ENCODE data around the gene SPRYD4. TPM values are rescaled to one million over a fixed set of nuclear protein-coding genes. Genes with fewer than 3 reads are reported as not detected.

Gene SPRYD4
- total RNA-seq, 1 experiment from 2014 or later = 3.3 TPM

DNA sequence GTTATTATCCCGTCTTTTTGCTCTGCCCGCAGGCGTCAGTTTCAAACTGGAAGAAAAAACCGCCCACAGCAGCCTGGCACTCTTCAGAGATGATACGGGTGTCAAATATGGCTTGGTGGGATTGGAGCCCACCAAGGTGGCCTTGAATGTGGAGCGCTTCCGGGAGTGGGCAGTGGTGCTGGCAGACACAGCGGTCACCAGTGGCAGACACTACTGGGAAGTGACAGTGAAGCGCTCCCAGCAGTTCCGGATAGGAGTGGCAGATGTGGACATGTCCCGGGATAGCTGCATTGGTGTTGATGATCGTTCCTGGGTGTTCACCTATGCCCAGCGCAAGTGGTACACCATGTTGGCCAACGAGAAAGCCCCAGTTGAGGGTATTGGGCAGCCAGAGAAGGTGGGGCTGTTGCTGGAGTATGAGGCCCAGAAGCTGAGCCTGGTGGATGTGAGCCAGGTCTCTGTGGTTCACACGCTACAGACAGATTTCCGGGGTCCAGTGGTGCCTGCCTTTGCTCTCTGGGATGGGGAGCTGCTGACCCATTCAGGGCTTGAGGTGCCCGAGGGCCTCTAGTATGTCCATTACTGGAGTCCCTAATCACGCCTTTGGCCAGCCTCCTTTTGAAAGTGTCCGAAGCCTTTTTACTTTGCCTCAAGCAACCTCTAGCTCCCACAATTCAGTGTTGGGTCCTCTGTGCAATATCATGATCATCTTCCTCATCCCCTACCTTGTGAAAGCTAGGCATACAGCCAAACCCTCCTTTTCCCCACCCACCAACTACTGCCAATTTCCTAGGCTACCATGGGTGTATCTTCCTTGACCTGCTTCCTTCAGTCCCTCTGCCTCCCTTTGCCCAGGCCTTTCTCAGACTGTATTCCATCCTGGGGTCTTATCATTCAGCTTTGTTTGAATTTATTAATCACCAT lies 891 bp downstream of the SPRYD4 start:
- H3K4me3 ChIP-seq = peak overlapping the region; percentile 99
- H3K4me1 ChIP-seq (replicated peaks; ENCODE audit: insufficient read depth) = peaks cover 7% of the 10 kb centered on the region; the same call in 1 of the 2 replicates
- no peak for TF ChIP-seq EZH2 (IDR thresholded peaks at IDR 0.05; ENCODE audit: low read depth)
- TF ChIP-seq, protein P1, sequence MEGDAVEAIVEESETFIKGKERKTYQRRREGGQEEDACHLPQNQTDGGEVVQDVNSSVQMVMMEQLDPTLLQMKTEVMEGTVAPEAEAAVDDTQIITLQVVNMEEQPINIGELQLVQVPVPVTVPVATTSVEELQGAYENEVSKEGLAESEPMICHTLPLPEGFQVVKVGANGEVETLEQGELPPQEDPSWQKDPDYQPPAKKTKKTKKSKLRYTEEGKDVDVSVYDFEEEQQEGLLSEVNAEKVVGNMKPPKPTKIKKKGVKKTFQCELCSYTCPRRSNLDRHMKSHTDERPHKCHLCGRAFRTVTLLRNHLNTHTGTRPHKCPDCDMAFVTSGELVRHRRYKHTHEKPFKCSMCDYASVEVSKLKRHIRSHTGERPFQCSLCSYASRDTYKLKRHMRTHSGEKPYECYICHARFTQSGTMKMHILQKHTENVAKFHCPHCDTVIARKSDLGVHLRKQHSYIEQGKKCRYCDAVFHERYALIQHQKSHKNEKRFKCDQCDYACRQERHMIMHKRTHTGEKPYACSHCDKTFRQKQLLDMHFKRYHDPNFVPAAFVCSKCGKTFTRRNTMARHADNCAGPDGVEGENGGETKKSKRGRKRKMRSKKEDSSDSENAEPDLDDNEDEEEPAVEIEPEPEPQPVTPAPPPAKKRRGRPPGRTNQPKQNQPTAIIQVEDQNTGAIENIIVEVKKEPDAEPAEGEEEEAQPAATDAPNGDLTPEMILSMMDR (conservative IDR thresholded peaks at IDR 0.05) = no peak
- BruUV-seq (replicated peaks) = TSS peak; percentile 51
- no peaks in the 10 kb centered on the region for H3K27me3 ChIP-seq (ENCODE audit: insufficient read depth, low read depth)
- H3K9me3 ChIP-seq (ENCODE audit: insufficient read depth, low read depth) = no peaks in the 10 kb centered on the region
- no peak for DNase-seq
- ChIA-PET CTCF (interaction anchor here (0.7 kb wide), 1 partner anchor 22 kb away, joined by 4 read pairs; no protein-coding TSS in a partner anchor), POLR2A (ENCODE audit: unreplicated experiment) (interaction anchor here (0.7 kb wide), 1 partner anchor 342 kb away, joined by 3 read pairs; no protein-coding TSS in a partner anchor)
- H3K9me2 ChIP-seq (ENCODE audit: insufficient read depth) = no peaks in the 10 kb centered on the region
- peak overlapping the region; percentile 100 for H2AFZ ChIP-seq
- H3K36me3 ChIP-seq (ENCODE audit: low read depth) = no peaks in the 10 kb centered on the region
- intact Hi-C loops (cut with micrococcal nuclease; ENCODE audit: unreplicated experiment) = no loop called here
- H3K27ac ChIP-seq = peak overlapping the region; percentile 74
- H3F3A ChIP-seq (ENCODE audit: insufficient read depth, low read depth) = peaks cover 20% of the 10 kb centered on the region
- H3K79me2 ChIP-seq (ENCODE audit: low read depth) = peaks cover 25% of the 10 kb centered on the region
- no peaks in the 10 kb centered on the region for H4K20me1 ChIP-seq (ENCODE audit: insufficient read depth)
- peak overlapping the region; percentile 91 for H3K4me2 ChIP-seq

DNA sequence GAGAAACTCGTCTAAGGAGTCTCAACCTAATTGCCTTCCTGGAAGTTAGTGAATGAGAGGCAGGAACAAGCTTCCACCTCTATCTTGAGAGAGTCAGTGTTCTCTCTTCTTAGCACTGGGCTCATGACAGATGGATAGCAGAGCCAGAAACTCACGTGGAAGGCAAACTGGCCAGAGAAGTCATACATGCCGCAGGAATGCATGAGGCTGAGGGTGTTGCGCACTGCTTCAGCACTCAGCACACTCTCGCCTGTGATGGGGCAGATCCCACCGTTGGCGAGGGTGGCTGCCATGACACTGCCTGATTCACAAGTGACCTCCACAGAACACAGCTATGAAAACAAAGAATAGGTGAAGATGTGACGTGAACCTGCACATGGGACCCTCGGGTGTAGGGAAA lies 6.0 kb downstream of the SPRYD4 start:
- CTCF ChIA-PET = no interaction called here
- Histone ChIP-seq H3K27ac (no peak overlapping the region), H3F3A (ENCODE audit: insufficient read depth, low read depth) (peaks cover 10% of the 10 kb centered on the region; the same call in 1 of the 2 replicates), H4K20me1 (ENCODE audit: insufficient read depth) (no peaks in the 10 kb centered on the region), H3K9me3 (ENCODE audit: insufficient read depth, low read depth) (no peaks in the 10 kb centered on the region), H3K4me2 (no peak overlapping the region), H3K4me3 (no peak overlapping the region), H3K4me1 (replicated peaks; ENCODE audit: insufficient read depth) (peaks cover 4% of the 10 kb centered on the region; the same call in 1 of the 2 replicates), H3K27me3 (ENCODE audit: insufficient read depth, low read depth) (no peaks in the 10 kb centered on the region), H3K9me2 (ENCODE audit: insufficient read depth) (no peaks in the 10 kb centered on the region), H2AFZ (no peak overlapping the region), H3K36me3 (ENCODE audit: low read depth) (no peaks in the 10 kb centered on the region), H3K79me2 (ENCODE audit: low read depth) (peaks cover 16% of the 10 kb centered on the region)
- TF ChIP-seq, protein P1 (conservative IDR thresholded peaks at IDR 0.05) = no peak
- TF ChIP-seq EZH2 (IDR thresholded peaks at IDR 0.05; ENCODE audit: low read depth) = no peak
- no peak for DNase-seq
- no TSS peak for BruUV-seq (replicated peaks)
- POLR2A ChIA-PET (ENCODE audit: unreplicated experiment) = no interaction called here
- intact Hi-C loops (cut with micrococcal nuclease; ENCODE audit: unreplicated experiment) = no loop called here

DNA sequence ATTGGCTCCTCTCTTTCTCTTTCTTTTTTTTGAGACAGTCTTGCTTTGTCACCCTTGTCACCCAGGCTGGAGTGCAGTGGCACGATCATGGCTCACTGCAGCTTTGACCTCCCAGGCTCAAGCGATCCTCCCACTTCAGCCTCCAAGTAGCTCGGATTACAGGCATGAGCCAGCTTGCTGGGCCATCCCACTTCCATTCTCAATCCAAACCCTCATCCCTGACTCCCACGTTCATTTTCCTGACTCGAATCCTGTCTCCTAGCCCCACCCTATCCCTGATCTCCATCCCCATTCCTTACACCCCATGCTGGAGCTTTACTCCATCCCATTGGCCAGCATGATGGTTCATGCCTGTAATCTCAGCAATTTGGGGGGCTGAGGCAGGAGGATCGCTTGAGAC lies 7.8 kb downstream of the SPRYD4 start:
- CTCF ChIA-PET = no interaction called here

More for the DNA sequence above, 7.8 kb downstream of the SPRYD4 start:
- no peaks in the 10 kb centered on the region for H4K20me1 ChIP-seq (ENCODE audit: insufficient read depth)
- no peaks in the 10 kb centered on the region for H3K9me2 ChIP-seq (ENCODE audit: insufficient read depth)
- POLR2A ChIA-PET (ENCODE audit: unreplicated experiment) = interaction anchor here (0.6 kb wide), 1 partner anchor 191 kb away, joined by 3 read pairs; no protein-coding TSS in a partner anchor
- H3K4me2 ChIP-seq = no peak overlapping the region
- no peaks in the 10 kb centered on the region for H3K4me1 ChIP-seq (replicated peaks; ENCODE audit: insufficient read depth)
- no peak overlapping the region for H2AFZ ChIP-seq
- TF ChIP-seq EZH2 (IDR thresholded peaks at IDR 0.05; ENCODE audit: low read depth) = no peak
- TF ChIP-seq, protein P1 (conservative IDR thresholded peaks at IDR 0.05) = no peak
- BruUV-seq (replicated peaks) = no TSS peak
- no peak overlapping the region for H3K4me3 ChIP-seq
- intact Hi-C loops (cut with micrococcal nuclease; ENCODE audit: unreplicated experiment) = no loop called here
- H3K9me3 ChIP-seq (ENCODE audit: insufficient read depth, low read depth) = no peaks in the 10 kb centered on the region
- no peak for DNase-seq
- H3F3A ChIP-seq (ENCODE audit: insufficient read depth, low read depth) = no peaks in the 10 kb centered on the region
- no peaks in the 10 kb centered on the region for H3K36me3 ChIP-seq (ENCODE audit: low read depth)
- H3K79me2 ChIP-seq (ENCODE audit: low read depth) = no peaks in the 10 kb centered on the region
- H3K27me3 ChIP-seq (ENCODE audit: insufficient read depth, low read depth) = no peaks in the 10 kb centered on the region
- H3K27ac ChIP-seq = no peak overlapping the region

Data from PC-9 (cell line).